Endothelial cell of umbilical vein (primary cell): Measurements from ENCODE around the gene LBR. TPM values are rescaled to one million over a fixed set of nuclear protein-coding genes. Genes with fewer than 3 reads are reported as not detected.

Source experiments
- BruUV-seq: library from RNA; stranded (reverse); fragments of 400-500 nt; replicated peaks from 2 replicates; lab custom pipeline; 2021; lab: Mats Ljungman, UMichigan
- CTCF ChIA-PET: fragments of 300-600, 350-600 bp; sonication (Branson Sonifier 250); formaldehyde crosslinking; loops from one replicate; lab custom pipeline; 2021; ENCODE audit warnings: antibody characterized with exemption, inconsistent platforms; lab: Charles Lee
- POLR2A ChIA-PET: fragments of 300-600, 350-600 bp; sonication (Branson Sonifier 250); formaldehyde crosslinking; loops from one replicate; lab custom pipeline; 2021; ENCODE audit warnings: antibody characterized with exemption, inconsistent platforms; lab: Charles Lee
- DNase-seq: peaks from one replicate; pipeline ENCODE4 v3.0.0-alpha.2; 2011; ENCODE audit warnings: low read depth, low spot score
- FAIRE-seq: peaks from 2 replicates; lab custom pipeline; 2011; peaks lifted over from hg19 to GRCh38; lab: Jason Lieb, UNC
- H2AFZ ChIP-seq: 2 replicates; pipeline ENCODE4 v1.6.0; 2012; ENCODE audit warnings: low read depth, low read length, control low read depth, inconsistent platforms
- H3K27ac ChIP-seq: 2 replicates; pipeline ENCODE4 v1.5.1; 2011; ENCODE audit warnings: low read depth, mild to moderate bottlenecking, control low read depth, low read length, moderate library complexity; ENCODE audit not compliant: insufficient read depth
- H3K27me3 ChIP-seq, 2 experiments: 2 replicates each; pipeline versions ENCODE4 v1.6.0 to v1.6.1; 2011; ENCODE audit warnings: low read length in 2 of 2, mixed read lengths in 1 of 2; ENCODE audit not compliant: control insufficient read depth in 2 of 2, insufficient read depth in 2 of 2
- H3K36me3 ChIP-seq, 2 experiments: 2 replicates in 1 of 2; 3 replicates in 1 of 2; pipeline ENCODE4 v1.5.1; 2011; ENCODE audit warnings: low read length in 2 of 2, mild to moderate bottlenecking in 1 of 2, moderate library complexity in 1 of 2; ENCODE audit not compliant: control insufficient read depth in 2 of 2, insufficient read depth in 2 of 2; ENCODE audit errors: extremely low read depth in 1 of 2
- H3K4me1 ChIP-seq: 3 replicates; pipeline ENCODE4 v1.5.1; 2011; ENCODE audit warnings: mild to moderate bottlenecking, low read length; ENCODE audit not compliant: control insufficient read depth, insufficient read depth; ENCODE audit errors: extremely low read depth
- H3K4me2 ChIP-seq: 2 replicates; pipeline ENCODE4 v1.6.1; 2011; ENCODE audit warnings: low read length, control low read depth, mixed read lengths; ENCODE audit not compliant: insufficient read depth
- H3K4me3 ChIP-seq, 3 experiments: fragments of 200-600 bp in 1 of 3; sonication (generic), shearing (Covaris generic) in 1 of 3; replicated peaks in 1 of 3; 2 replicates each; pipeline ENCODE4 v1.5.1; 2011 to 2016; ENCODE audit warnings: control low read depth in 3 of 3, low read length in 3 of 3, mild to moderate bottlenecking in 2 of 3, inconsistent platforms in 1 of 3, low read depth in 1 of 3, moderate library complexity in 1 of 3; ENCODE audit not compliant: insufficient read depth in 1 of 3
- H3K79me2 ChIP-seq: 2 replicates; pipeline ENCODE4 v1.6.0; 2012; ENCODE audit warnings: low read length, inconsistent platforms; ENCODE audit not compliant: control insufficient read depth, insufficient read depth
- H3K9ac ChIP-seq: replicated peaks from 2 replicates; pipeline ENCODE3; 2011; ENCODE audit warnings: low read length, control low read depth; ENCODE audit not compliant: insufficient read depth; ENCODE audit errors: extremely low read depth
- H3K9me1 ChIP-seq: replicated peaks from 3 replicates; pipeline ENCODE4 v1.6.0; 2011; ENCODE audit warnings: mild to moderate bottlenecking, low read length; ENCODE audit not compliant: control insufficient read depth, insufficient read depth; ENCODE audit errors: extremely low read depth
- H3K9me3 ChIP-seq: replicated peaks from 2 replicates; pipeline ENCODE4 v1.5.1; 2012; ENCODE audit warnings: low read length, inconsistent platforms; ENCODE audit not compliant: control insufficient read depth, insufficient read depth
- H4K20me1 ChIP-seq: replicated peaks from 2 replicates; pipeline ENCODE3; 2011; ENCODE audit warnings: mild to moderate bottlenecking, low read length; ENCODE audit not compliant: control insufficient read depth, insufficient read depth; ENCODE audit errors: extremely low read depth
- CTCF ChIP-seq, 2 donors: IDR thresholded peaks; 1 replicate in 1 of 2; 2 replicates in 1 of 2; pipeline ENCODE4 v1.5.1; 2011; ENCODE audit warnings: low read length in 2 of 2, mild to moderate bottlenecking in 2 of 2, moderate library complexity in 2 of 2, control low read depth in 1 of 2, inconsistent platforms in 1 of 2, low read depth in 1 of 2; ENCODE audit not compliant: insufficient read depth in 1 of 2; ENCODE audit errors: extremely low read depth in 1 of 2
- GATA2 ChIP-seq: IDR thresholded peaks from 2 replicates; pipeline ENCODE4 v1.7.0; 2011; ENCODE audit warnings: low read depth, mild to moderate bottlenecking, moderate library complexity, mixed read lengths, low read length; ENCODE audit not compliant: insufficient read length, insufficient read depth
- JUN ChIP-seq: IDR thresholded peaks from 2 replicates; pipeline ENCODE4 v1.6.1; 2011; ENCODE audit warnings: borderline replicate concordance, low read depth; ENCODE audit not compliant: insufficient read length, insufficient read depth
- MYC ChIP-seq: IDR thresholded peaks from one replicate; pipeline ENCODE4 v1.6.1; 2011; ENCODE audit warnings: mild to moderate bottlenecking, low read depth, low read length
- POLR2AphosphoS5 ChIP-seq: IDR thresholded peaks from 2 replicates; pipeline ENCODE4 v1.6.1; 2012; ENCODE audit warnings: low read depth, mild to moderate bottlenecking, control low read depth, low read length, moderate library complexity; ENCODE audit not compliant: insufficient read depth
- dilution Hi-C: fragments of 300-500 bp; cut with MboI; formaldehyde crosslinking; loops from one replicate; pipeline ENCODE4 v1.15.0; 2019; ENCODE audit warnings: low sequenced_read_pairs; ENCODE audit not compliant: extremely low pct_ligation_motif_present
- intact Hi-C: fragments of 100-400 bp; cut with micrococcal nuclease; formaldehyde crosslinking; loops from one replicate; pipeline ENCODE4 v1.10.0; 2022
- polyA plus RNA-seq, 4 experiments: library from polyadenylated mRNA; depleted of rRNA in 3 of 4; stranded (reverse) in 3 of 4; unstranded in 1 of 4; fragments of >200 nt; gene quantifications; 2 replicates each; pipeline versions ENCODE4 v1.2.1 to v1.2.3, GENCODE V29; 2011 to 2012; ENCODE audit warnings: missing spikeins in 1 of 4
- total RNA-seq: library from RNA; stranded (reverse); gene quantifications from 2 replicates; pipeline ENCODE4 v1.2.3, GENCODE V29; 2021
- TF ChIP-seq, protein P1 (sequence below): IDR thresholded peaks from 2 replicates; pipeline ENCODE4 v1.6.1; 2011; ENCODE audit not compliant: insufficient read depth, insufficient read length

Gene LBR
- total and polyA plus RNA-seq, 2 donors (not counting 3 experiments of a cell fraction or from before 2014, with no cell fraction given), result 53.9 to 119 TPM

DNA sequence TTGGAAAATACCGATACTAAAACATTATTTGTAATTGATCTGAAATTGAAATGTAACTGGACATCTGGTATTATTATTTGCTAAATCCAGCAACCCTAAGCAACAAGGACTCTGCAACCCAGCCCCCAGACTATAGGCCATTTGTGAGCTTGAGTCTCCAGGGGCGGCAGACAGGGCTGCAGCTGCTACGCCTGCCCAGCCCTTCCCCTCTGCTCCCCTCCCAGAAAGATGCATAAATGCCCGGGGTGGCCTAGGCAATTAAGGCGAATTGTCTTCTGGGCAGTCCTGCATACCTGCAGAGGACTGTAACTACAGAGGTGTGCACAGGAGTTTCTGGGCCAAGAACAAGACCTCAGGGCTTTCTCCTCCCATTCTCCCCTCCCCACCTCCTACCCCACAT is 41.2 kb upstream of the LBR start:
- no peak for TF ChIP-seq POLR2AphosphoS5
- no peak for TF ChIP-seq JUN
- TF ChIP-seq, protein P1, sequence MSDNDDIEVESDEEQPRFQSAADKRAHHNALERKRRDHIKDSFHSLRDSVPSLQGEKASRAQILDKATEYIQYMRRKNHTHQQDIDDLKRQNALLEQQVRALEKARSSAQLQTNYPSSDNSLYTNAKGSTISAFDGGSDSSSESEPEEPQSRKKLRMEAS, result no peak
- no peak for TF ChIP-seq CTCF (IDR thresholded peaks at IDR 0.05; ENCODE audit: extremely low read depth in 1 of 2, insufficient read depth in 1 of 2, low read depth in 1 of 2, low read length in 2 of 2)
- no peak for TF ChIP-seq MYC
- no peak for TF ChIP-seq GATA2

More for the DNA sequence above, 41.2 kb upstream of the LBR start:
- no peak for FAIRE-seq
- no peak for DNase-seq
- no TSS peak for BruUV-seq
- Histone ChIP-seq H3K79me2 (no peaks in the 10 kb centered on the region), H3K27ac (no peak overlapping the region), H3K27me3 (no peaks in the 10 kb centered on the region), H3K36me3 (no peaks in the 10 kb centered on the region), H3K9ac (no peak overlapping the region), H3K4me3 (no peak overlapping the region), H3K9me1 (no peaks in the 10 kb centered on the region), H3K4me1 (peaks cover 17% of the 10 kb centered on the region), H2AFZ (no peak overlapping the region), H3K4me2 (no peak overlapping the region), H3K9me3 (no peaks in the 10 kb centered on the region), H4K20me1 (no peaks in the 10 kb centered on the region)
- intact Hi-C loops, result no loop called here
- POLR2A ChIA-PET, result interaction anchor here (1.4 kb wide), 1 partner anchor 24 kb away, joined by 7 read pairs; no protein-coding TSS in a partner anchor
- dilution Hi-C loops, result no loop called here
- CTCF ChIA-PET, result interaction anchor here (1.3 to 2.8 kb wide), 4 partner anchors 12 to 443 kb away, joined by 3 to 15 read pairs (median 6); partner anchors contain the start of gene LBR
